ENCODE measurements around the gene EIF4H.
"Not testable (repeated sequence)": the region's sequence is repeated elsewhere in the genome, so short reads cannot be mapped to it uniquely, and the experiment has no call there.

Gene EIF4H

GRCh38 chr7:74202841-74203556 is 28.8 kb downstream of the EIF4H start:
- DNase-seq: peak; percentile 10

GRCh38 chr7:74203956-74204618 is 29.9 kb downstream of the EIF4H start:
- no peak for DNase-seq

- DNase-seq: not testable (repeated sequence)
Measured at GRCh38 chr7:74206052-74206451, 31.9 kb downstream of the EIF4H start.

- peak; percentile 23 for DNase-seq
Measured at GRCh38 chr7:74206589-74207120, 32.5 kb downstream of the EIF4H start.

DNA sequence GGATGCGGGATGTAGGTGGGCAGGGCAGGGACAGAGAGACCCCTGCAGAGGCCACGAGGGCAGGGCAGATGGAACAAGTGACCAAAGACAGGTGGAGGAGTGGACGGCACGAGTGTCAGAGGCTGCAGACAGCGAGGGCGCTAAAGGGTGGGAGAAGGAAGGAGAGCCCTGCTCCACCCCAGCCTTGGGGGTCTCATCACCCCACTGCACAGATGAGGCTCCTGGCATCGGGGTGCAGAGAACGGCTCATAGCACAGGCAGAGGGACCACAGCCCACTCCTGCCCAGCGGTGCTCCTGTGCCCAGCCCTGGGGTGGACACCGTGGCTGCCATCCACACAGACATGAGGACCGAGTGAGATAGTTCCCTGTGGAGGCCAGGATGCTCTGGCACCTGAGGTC is 33.4 kb downstream of the EIF4H start:
- no peak for DNase-seq

- not testable (repeated sequence) for DNase-seq
Measured at GRCh38 chr7:74208241-74208640, 34.1 kb downstream of the EIF4H start.

DNA sequence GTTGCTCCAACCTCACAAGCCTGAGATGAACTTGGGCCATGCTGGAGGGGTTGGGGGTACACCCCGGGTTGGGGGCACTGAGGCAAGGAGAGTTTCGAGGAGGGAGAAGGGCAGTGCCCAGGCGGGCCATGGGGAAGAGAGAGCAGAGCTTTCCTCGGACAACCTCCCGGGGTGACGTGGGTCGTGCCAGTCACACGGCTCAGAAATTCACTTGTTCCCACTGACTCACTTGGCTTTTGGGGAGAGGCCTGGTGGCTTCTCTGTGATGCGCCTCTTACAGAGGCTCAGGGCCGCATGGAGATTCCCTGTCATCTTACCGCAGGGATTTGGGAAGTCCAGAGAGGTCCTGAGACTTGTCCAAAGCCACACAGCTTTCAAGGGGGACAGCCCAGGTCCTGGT is 38.5 kb downstream of the EIF4H start:
- no peak for DNase-seq

GRCh38 chr7:74214816-74215630 is 40.9 kb downstream of the EIF4H start:
- DNase-seq: no peak

DNA sequence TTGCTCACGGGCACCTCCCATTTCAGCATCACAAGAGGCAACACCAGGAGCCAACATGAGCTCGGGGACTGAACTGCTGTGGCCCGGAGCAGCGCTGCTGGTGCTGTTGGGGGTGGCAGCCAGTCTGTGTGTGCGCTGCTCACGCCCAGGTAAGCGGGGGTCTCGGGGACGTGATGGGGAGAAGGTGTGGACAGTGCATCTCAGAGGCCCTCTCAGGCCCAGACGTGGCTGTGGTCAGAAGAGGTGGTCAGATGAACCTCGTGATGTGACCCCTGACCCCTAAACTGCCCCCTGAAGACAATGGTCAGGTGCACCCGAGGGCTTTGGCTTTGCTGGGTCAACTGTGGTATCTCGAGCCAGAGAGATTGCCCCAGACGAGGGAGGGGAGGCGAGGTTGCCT is 41.8 kb downstream of the EIF4H start:
- DNase-seq: no peak

DNA sequence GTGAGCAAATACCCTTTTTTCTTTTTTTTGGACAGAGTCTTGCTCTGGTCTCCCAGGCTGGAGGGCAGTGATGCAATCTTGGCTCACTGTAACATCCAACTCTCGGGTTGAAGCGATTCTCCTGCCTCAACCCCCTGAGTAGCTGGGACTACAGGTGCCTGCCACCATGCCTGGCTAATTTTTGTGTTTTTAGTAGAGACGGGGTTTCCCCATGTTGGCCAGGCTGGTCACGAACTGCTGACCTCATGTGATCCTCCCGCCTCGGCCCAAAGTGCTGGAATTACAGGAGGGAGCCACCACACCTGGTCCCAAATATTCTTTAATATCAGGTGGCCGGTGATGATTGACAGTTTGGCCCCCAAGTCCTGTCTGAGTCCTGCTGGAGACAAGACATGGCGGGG is 42.2 kb downstream of the EIF4H start:
- no peak for DNase-seq

GRCh38 chr7:74217455-74218342 is 43.5 kb downstream of the EIF4H start:
- no peak for DNase-seq

GRCh38 chr7:74218343-74218698 is 44.2 kb downstream of the EIF4H start:
- DNase-seq: no peak

DNA sequence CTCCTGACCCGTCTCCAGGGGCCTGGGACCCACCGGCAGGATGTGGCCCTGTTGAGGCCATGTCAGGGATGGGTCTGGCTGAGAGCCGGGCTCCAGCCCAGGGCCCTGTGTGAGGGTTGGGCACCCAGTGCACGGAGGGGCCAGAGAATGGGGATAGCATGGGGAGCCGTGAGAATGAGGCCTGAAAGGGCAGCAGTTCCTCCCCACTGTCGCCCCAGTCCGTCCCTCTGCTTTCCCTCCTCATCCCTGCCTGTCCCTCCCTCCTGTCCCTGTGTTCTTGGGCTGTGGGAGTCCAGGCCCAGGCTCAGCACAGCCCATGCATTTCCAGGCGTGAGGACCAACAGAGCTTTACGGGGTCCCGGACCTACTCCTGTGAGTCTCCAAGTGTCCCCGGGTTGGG is 45.3 kb downstream of the EIF4H start:
- no peak for DNase-seq

DNA sequence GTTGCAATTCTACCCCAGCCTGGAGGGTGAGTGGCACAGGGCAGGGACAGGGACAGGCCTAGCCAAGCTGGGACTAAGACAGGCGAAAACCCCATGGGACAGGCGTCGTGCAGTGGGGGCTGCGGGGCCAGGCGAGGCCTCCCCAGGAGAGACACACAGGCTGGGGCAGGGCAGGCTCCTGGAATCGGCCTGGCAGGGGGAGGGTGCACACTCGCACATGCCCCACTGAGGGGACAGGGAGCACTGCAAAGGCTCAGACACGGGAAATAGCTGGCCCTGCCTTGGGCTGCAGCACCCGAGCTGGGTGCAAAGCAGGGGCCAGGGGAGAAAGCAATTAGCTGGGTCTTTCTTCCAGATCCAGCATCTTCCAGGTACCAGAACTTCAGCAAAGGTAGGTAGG is 46.1 kb downstream of the EIF4H start:
- DNase-seq: no peak

GRCh38 chr7:74221713-74222112 is 47.6 kb downstream of the EIF4H start:
- no peak for DNase-seq

GRCh38 chr7:74222851-74223710 is 48.9 kb downstream of the EIF4H start:
- DNase-seq: no peak

GRCh38 chr7:74223711-74224510 is 49.8 kb downstream of the EIF4H start:
- no peak for DNase-seq

DNA sequence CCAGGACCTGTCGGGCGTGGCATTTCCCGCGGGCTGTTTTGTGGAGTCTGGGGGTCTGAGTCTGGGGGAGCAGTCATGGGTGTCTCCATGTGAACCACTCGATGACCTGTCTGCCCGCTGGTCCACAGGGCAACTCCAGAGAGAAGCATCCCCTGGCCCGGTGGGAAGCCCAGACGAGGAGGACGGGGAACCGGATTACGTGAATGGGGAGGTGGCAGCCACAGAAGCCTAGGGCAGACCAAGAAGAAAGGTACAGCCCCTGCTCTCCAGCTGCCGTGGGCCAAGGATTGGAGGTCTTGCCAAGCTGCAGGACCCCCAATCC is 50.3 kb downstream of the EIF4H start:
- no peak for DNase-seq

GRCh38 chr7:74224907-74225306 is 50.8 kb downstream of the EIF4H start:
- DNase-seq: not testable (repeated sequence)

DNA sequence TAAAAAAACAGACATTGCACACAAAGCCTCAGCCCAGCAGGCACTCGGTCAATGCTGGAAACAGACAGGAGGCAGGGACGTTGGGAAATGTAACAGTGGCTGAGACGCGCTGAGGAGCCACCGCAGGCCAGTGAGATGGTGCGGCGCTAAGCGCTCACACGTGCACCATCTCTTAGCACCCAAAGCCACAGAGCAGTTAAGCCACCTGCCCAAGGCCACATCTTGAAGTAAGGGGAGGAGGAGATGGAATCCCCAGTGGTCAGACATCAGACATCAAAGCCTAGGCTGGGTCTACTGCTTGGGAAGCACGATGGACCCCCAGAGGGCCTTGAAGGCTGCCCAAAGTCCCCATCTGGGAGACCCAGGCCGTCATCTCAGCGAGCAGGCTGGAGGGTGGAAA is 51.2 kb downstream of the EIF4H start:
- no peak for DNase-seq

DNA sequence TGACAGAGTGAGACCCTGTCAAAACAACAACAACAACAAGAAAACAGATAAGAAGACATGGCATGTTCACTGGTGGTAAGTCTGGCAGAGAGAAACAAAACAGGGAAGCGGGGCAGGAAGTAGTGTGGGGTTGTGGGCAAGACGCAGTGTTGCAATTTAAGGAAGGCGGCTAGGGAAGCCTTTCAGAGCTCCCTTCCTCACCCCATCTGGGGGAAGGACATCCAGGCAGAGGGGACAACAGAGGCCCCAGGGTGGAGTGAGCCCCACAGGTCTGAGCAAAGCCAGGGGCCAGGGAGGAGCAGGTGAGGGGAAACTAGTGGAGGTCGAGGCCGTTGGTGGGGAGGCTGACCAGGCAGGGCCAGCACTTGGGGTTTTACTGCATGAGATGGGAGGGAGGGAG is 52.5 kb downstream of the EIF4H start:
- no peak for DNase-seq
